Endothelial cell of umbilical vein (primary cell): ENCODE data around the gene PATE3.

Source experiments
- CTCF ChIP-seq, 2 donors: IDR thresholded peaks; 1 replicate in 1 of 2; 2 replicates in 1 of 2; pipeline ENCODE4 v1.5.1; 2011; ENCODE audit warnings: low read length in 2 of 2, mild to moderate bottlenecking in 2 of 2, moderate library complexity in 2 of 2, control low read depth in 1 of 2, inconsistent platforms in 1 of 2, low read depth in 1 of 2; ENCODE audit not compliant: insufficient read depth in 1 of 2; ENCODE audit errors: extremely low read depth in 1 of 2
- EZH2 ChIP-seq: IDR thresholded peaks from 2 replicates; pipeline ENCODE4 v1.6.1; 2012; ENCODE audit warnings: borderline replicate concordance, low read depth, mild to moderate bottlenecking, moderate library complexity, low read length, inconsistent platforms; ENCODE audit not compliant: severe bottlenecking
- JUN ChIP-seq: IDR thresholded peaks from 2 replicates; pipeline ENCODE4 v1.6.1; 2011; ENCODE audit warnings: borderline replicate concordance, low read depth; ENCODE audit not compliant: insufficient read length, insufficient read depth
- MAX ChIP-seq: IDR thresholded peaks from 2 replicates; pipeline ENCODE4 v1.6.1; 2011; ENCODE audit not compliant: insufficient read depth, insufficient read length
- MYC ChIP-seq: IDR thresholded peaks from one replicate; pipeline ENCODE4 v1.6.1; 2011; ENCODE audit warnings: mild to moderate bottlenecking, low read depth, low read length
- POLR2A ChIP-seq: IDR thresholded peaks from 2 replicates; pipeline ENCODE4 v1.6.1; 2012; ENCODE audit warnings: low read depth, mild to moderate bottlenecking, control low read depth, low read length
- POLR2AphosphoS5 ChIP-seq: IDR thresholded peaks from 2 replicates; pipeline ENCODE4 v1.6.1; 2012; ENCODE audit warnings: low read depth, mild to moderate bottlenecking, control low read depth, low read length, moderate library complexity; ENCODE audit not compliant: insufficient read depth

- no peak for TF ChIP-seq CTCF (IDR thresholded peaks at IDR 0.05; ENCODE audit: extremely low read depth in 1 of 2, insufficient read depth in 1 of 2, low read depth in 1 of 2, low read length in 2 of 2)
- TF ChIP-seq EZH2, result no peak
- no peak for TF ChIP-seq MYC
- TF ChIP-seq POLR2AphosphoS5, result no peak
- TF ChIP-seq POLR2A, result no peak
- no peak for TF ChIP-seq MAX
- no peak for TF ChIP-seq JUN
Observed at GRCh38 chr11:125835748-125836147, 47.8 kb downstream of the PATE3 start.
